HG03095 (cell line): ENCODE data around the gene PCGF2.
"Not testable (repeated sequence)": the region's sequence is repeated elsewhere in the genome, so short reads cannot be mapped to it uniquely, and the experiment has no call there.

ENCODE experiments used
- ATAC-seq: cut with Tn5 transposase; IDR thresholded peaks from one replicate; pipeline ENCODE4 v1.9.1; 2021; ENCODE audit warnings: moderate library complexity; ENCODE audit not compliant: unreplicated experiment

Gene PCGF2

DNA sequence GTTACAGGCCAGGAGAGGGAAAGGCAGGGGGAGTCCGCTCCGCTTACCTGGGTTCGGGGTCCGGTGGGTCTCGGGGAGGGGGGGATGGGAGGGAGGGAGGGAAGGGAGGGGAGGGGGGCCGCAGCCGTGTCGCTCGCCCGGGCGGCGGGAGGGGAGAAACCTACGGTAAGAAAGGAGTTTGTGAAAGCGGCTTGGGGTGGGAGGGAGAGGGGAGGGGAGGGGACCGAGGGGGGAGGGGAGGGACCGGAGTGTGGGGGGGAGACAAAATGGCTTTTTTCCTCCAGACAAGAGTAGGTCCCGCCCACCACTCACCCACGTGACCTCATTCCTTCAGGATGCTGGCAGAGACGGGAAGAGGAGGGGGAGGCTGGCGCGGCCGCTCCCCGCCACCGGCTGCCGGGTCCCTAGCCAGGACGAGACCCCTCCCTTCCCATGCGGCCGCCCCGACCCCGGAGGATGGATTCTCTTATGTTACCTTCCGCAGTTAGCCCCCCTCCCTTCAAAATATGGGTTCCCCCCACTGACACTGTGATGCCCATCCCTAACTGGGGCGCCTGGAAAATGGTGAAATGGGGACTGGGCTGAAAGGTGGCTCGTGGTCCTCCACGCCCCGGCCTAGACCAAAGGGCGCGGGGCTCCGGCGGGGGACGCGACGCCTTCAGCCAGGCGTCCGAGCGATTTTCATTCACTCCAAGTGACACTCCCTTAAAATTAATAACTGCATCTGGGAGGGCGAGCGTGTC, at the start of gene PCGF2:
Gene PCGF2 (minus strand): TSS at position 188 of the 743 bp plus-strand sequence. CDS start 7,934 bp downstream, outside the sequence.
- ATAC-seq = no peak

DNA sequence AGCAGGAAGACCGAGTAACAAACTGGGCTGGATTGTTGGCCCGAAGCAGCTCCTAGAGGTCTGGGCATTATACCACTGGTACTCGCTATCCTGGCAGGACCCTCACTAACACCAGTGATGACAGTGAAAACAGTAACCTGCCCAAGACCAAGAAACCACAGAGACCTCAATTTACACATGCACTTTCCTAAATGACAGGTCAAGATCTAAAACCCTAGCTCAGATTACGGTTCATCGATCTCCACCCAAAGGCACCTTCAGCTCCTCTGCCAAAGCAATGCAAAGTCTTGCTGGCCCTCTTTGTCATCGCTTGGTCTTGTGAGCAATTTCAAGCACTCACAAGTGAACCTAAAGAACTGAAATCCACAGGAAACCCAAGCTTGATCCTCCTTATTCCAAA, 49.7 kb upstream of the PCGF2 start:
- no peak for ATAC-seq

DNA sequence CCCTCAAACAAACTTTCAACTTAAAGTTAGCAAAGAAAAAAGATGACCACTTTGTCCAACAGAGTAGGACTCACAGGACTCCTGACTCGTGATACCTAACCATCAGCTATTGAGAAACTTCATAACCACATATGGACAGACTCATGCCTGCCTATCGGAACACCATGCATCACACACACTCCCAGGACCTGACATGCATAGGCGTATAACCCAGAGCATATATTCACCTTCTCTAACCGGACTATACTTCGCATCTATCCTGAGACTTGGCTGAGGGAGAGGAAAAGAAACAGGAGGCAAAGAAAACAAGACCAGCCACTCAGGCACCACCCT, 49.0 kb upstream of the PCGF2 start:
- no peak for ATAC-seq

DNA sequence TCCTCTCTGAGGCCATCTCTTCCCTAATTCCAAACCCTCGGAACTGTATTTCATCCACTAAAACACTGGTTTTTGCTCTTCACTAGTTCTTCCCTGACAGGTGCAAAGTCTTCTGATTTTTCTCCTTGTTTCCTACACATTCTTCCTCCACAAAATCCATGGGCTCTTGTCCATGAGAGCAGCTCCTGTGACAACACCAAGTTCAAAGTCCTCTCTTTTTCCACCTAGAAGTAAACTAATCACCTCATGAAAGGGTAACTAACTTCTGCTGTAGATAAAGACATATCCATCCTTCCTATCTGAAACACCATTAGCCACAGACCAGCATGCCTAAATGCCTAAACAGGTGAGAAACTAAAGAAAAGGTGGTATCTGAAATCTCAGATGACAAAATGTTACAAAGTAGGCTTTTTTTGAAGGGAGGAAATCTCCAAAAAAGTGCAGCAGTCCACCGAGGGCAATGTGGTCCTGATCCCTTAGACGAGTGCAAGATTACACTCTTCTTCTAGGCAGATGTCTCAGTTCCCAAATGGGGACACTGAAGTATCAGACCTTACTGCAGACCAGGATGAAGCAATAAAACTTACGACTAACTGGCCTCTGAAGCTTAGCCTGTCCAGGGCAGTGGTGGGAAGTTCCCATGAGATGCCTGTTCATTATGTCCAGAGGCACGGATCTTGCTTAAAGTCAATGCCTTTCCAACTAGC, 48.5 kb upstream of the PCGF2 start:
- no peak for ATAC-seq

DNA sequence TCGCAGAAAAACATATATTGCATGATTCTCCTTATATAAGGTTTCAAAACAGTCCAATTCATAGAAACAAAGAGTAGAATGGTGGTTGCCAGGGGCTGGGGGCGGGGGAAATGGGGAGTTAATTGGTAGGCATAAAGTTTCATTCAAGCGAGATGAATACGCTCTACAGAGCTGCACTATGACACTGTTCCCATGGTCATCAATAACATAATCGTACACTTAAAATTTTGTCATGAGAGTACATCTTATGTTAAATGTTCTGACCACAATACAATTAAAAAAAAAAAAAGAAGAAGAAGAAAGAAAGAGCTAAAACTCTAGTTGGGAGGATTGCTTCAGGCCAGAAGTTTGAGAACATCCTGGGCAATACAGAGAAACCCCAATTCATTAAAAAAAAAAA, 46.1 kb upstream of the PCGF2 start:
- ATAC-seq = no peak

DNA sequence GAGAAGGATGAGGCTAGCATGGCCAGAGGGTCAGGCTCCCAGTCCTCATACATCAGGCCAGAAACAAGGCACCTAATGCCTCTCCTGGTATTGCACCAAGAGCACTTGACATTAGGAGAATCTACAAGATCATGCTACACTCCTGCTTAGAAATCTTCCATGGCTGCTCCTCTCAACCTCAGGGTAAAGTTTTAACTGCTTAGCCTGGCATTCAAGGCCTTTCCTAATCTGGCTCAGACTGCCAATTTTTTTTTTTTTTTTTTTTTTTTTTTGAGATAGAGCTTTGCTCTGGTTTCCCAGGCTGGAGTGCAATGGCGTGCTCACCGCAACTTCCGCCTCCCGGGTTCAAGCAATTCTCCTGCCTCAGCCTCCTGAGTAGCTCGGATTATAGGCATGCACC, 43.0 kb upstream of the PCGF2 start:
- ATAC-seq = no peak

DNA sequence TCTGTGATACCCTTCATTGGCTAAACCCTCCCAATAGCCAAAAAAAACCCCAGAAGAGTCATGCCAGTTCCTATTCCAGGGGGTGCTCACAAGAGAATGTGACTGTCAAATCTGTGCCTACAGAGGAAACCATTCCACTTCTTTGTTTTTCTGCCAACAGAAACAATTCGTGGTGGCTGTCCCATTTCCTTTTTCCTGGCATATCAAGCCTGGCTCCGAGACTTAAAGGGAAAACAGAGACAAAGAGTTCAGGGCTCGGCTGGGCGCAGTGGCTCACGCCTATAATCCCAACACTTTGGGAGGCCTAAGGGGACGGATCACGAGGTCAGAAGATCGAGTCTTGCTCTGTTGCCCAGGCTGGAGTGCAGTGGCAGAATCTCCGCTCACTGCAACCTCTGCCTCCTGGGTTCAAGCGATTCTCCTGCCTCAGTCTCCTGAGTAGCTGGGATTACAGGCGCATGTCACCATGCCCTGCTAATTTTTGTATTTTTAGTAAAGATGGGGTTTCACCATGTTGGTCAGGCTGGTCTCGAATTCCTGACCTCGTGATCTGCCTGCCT, 42.1 kb upstream of the PCGF2 start:
- not testable (repeated sequence) for ATAC-seq

DNA sequence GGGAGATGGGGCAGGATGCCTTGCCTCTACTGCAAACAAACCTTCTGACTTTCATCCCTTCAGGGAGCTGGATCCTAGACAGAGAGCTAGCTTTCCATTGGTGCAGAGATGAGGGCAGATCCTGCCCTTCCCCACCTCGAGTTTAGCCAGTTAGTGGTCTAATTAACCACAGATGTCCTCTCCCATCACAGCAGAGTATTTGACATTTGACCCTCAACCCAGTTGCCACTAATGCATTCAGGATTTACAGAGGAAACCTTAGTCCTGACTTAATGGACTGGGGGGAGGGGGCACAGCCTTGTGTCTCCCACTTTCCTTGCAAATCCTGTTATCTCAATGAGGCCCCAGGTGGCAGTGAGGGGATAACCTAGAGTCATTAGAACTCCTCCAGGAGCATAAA, 41.0 kb upstream of the PCGF2 start:
- no peak for ATAC-seq

DNA sequence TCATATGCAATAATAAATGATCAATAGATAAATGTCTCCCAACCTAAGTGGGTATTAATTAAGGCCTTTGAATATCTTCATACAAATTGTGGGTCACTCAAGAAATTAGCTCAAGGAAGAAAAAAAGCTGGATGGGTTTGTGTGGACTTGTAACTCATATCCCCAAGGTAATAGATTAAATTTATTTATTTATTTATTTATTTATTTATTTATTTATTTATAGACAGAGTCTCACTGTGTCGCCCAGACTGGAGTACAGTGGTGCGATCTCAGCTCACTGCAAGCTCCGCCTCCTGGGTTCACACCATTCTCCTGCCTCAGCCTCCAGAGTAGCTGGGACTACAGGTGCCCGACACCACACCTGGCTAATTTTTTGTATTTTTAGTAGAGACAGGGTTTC, 39.9 kb upstream of the PCGF2 start:
- not testable (repeated sequence) for ATAC-seq

DNA sequence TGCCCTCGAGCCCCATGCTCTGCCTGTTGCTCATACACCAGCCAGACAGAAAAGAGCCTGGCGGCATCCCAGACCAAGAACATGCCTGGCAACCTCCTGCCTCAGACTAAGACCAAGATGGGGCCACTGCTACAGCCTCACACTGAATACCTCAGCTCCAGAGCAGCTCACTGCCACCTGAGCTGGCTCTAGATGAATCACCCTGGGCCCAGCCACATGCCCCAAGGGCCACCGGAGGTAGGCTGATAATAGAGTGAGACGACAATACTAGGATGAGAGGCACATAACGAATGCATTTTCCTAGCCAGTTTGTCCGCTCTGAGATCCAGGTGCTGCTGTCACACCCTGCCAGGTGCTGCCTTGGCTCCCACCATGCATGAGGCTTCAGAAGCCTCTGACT, 38.2 kb upstream of the PCGF2 start:
- ATAC-seq = no peak

DNA sequence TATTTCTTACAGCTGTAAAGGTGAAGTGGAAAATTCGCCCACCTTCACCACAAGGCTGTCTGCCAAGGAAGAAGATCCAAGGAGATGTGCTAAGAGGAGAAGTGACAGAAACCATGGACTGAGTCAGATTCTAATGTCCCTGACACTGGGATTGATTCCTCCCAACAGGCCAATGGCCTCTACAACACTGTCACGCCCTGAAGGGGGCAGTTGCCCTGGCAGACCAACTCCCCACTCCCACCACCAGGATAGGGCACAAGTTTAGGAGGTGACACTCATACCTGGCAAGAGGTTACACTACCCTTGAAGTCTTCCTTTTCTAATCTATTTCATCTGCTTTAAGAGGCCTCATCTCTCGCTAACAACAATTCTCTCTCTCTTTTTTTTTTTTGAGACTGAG, 35.1 kb upstream of the PCGF2 start:
- no peak for ATAC-seq

DNA sequence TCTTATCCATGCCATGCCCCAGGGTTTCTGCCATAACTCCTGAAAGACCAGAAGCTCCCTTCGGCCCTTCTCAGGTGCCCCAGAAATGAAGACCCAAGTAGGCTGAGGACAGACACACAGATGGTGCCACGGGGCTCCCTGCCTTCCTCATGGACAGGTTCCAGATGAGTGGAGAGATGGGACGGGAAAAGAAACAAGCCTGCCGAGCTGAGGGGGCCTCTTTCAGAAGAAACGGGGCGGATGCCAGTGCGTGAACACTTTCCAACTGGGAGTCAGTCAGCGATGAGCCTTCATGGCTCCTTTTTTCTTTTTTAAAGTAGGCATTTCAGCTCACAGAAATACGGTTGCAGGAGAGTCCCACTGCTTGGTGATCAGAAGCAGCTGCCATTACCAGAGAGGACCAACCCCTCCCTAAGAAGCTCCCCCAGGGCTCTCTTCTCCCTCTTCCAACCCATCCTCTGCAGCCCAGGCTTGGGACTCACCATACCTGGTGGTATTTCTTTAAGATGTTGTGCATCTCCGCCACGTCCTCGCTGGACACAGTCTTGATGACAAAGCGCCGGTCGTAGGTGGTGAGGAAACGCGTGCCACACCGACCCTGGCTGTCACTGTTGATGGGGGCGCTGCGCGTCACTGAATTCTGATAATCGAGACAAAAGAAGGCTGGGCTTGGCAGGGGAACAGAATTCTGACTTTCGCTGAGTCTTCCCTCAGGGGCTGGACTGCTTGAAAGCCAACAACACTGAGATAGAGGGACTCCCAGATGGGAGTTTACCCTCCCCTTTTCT, 32.0 kb upstream of the PCGF2 start:
- no peak for ATAC-seq

DNA sequence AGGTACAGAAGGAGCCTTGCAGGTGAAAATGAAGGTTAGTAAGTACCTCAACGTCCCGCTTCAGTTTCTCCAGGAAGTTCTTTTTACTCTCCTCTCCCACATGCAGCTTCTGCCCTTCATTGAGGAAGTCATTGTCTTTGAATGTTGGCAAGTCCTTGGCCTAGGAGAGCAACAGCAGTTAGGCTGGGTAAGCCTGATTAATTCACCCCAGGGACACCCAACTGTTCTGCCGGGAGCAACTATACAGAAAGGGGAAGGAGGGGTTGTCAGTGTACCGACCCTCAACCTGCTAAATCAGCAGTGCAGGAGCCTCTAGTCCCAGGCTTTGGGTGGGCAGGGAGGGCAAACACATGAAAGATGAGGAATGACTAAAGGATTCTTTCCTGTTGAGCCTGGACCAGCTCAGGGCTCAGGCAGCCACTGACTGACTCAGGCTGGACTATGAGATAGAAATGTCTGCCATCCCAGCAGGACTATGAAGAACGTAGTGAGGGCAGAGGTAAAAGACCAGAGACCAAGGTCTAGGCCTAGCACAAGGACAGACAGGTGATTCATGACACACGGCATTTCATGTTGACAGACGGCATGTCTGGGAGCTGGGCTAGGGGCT, 29.6 kb upstream of the PCGF2 start:
- ATAC-seq = no peak

DNA sequence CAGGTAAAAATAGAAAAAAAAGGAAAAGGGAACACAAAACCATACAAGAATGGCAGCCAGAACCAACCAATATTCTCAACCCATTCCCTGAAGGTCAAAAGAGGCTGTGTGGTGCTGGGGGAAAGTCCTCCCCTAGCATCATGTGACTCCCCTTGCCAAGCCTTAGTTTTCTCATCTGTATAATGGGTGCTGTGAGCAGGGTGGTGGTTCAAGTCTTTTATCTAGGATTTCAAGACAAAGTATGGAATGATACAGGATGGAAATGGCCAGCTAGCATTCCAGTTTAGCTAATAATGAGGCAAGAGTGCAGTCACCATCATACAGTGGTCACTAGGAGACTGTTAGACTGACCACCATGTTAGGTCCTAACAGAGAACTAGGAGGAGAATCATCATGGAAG, 25.1 kb upstream of the PCGF2 start:
- no peak for ATAC-seq

DNA sequence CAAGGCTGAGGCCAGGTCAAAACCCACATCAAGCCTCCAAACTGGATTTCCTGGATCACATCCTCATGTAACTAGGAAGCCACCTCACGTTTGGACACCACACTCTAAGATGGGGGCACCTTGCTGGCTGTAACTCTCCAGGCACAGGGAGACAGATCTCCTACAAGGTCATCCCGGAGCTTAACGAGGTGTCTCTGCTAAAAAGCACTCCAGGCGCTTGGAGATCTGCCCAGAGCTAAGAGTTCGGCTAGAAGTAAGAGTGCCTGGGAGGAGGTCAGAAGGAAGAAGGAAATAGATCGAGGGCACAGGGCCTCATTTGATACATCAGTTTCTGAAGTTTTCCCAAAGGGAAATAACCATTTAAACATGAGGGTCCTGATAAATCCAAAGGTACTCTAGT, 20.3 kb upstream of the PCGF2 start:
- ATAC-seq = no peak

DNA sequence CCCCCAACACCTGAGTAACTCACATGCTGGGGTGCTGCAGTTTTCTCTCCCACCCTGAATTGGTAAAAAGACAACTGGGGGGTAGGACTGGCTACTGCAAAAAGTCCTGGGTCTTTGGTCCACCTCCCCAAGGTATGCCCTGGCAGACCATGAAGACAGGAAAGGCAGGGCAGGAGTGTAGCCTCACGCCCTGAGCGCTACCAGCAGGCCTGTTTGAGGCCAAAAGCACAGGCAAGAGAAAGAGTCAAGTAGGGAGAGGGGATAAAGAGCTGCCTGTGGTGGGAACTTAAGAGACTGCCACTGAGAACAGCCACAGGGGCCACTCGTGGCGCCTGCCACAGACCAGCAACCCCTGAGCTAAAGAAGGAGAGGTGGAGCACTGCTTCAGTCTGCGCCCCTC, 18.2 kb upstream of the PCGF2 start:
- no peak for ATAC-seq

DNA sequence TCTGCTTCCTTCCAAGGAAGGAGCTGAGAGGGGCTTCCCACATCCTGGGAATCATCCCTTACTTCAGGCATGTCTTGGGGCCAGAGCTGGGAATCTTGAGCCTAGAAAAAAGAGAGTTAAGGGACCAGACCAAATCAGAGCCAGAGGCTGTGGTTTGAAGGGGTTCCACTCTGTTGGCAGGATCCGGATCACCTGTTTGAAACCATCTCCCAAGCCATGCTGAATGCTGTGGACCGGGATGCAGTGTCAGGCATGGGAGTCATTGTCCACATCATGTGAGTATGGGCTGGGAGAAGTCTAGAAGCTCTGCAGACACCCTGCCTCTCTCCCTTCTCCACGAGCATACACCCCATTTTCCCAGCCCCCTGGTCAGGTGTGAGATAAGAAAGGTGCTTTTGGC, 14.1 kb upstream of the PCGF2 start:
- ATAC-seq = no peak

DNA sequence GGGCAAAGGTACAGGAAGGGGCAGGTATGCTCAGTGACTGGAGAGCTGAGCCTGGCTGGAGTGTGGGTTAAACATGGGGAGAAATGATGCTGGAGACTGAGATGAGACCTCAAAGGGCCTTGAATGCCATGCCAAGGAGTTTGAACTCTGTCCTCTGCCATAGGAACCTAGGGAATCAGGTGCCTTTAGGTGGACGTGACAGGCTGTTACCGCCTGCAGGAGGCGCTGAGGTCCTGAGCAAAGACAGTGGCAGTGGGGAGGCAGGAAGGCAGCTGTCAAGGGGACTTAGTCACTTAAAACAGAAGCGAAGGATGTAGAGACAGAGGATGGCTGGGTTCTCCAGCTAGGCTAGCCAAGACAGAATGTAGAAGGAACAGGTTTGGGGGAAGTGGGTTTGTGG, 13.5 kb upstream of the PCGF2 start:
- no peak for ATAC-seq

DNA sequence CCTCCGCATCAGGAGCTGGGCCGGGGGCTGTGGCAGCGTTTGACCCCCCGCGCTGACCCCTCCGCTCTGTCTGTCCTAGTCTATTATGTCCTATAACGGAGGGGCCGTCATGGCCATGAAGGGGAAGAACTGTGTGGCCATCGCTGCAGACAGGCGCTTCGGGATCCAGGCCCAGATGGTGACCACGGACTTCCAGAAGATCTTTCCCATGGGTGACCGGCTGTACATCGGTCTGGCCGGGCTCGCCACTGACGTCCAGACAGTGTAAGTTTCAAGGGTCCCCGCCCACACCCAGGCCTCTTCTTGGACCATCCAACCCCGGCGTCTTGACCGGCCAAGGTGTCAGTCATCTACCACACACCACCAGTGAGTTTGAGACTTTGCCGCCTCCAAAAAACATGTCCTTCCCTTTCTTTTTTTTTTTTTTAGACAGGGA, 5.0 kb upstream of the PCGF2 start:
- no peak for ATAC-seq

DNA sequence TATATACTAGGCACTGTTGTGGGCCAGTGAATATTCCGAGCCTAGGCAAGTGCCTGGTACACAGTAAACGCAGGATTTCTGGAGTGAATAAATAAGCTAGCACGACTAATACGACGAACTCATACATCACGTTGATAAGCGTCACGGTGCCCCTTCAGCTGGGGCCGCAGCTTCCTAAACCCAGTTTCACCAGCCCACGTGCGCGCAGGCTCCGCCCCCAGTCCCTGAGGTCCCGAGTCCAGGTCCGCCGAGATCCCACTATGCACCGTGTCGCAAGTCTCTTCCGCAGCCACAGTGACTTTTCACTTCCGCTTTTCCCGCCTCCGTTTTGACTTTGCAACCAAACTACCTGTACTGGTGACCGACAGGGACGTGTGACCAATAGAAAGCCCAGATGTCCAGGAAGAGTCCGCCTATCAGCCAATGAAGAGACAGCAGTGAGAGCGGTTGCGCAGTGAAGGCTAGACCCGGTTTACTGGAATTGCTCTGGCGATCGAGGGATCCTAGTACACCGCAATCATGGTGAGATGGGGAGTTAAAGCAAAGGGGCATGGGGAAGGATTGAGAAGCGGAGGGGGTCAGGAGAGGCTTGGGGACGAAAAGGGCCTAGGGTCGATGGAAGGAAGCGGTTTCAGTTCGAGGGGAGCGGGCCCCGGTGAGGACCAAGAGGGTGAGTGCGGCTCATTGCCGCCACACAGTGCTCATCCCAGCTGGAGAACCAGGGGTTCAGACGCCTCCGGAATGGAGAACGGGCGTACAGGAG, 4.4 kb upstream of the PCGF2 start, which contains the start of gene PSMB3:
Gene PSMB3 (plus strand): TSS at position 434 of the 763 bp plus-strand sequence. CDS start 86 bp downstream, at position 520.
- ATAC-seq = peak; percentile 65
